NB4 (cell line): ENCODE measurements around the gene GRK2.

Experiments
- CTCF ChIP-seq: IDR thresholded peaks from one replicate; pipeline ENCODE4 v1.5.1; 2012; ENCODE audit warnings: low read depth, low read length
- MAX ChIP-seq: IDR thresholded peaks from 2 replicates; pipeline ENCODE4 v1.6.1; 2011; ENCODE audit warnings: low read depth, low read length
- MYC ChIP-seq: IDR thresholded peaks from 2 replicates; pipeline ENCODE4 v1.6.1; 2011; ENCODE audit warnings: low read depth, low read length
- POLR2A ChIP-seq: IDR thresholded peaks from 2 replicates; pipeline ENCODE4 v1.6.1; 2011; ENCODE audit warnings: mild to moderate bottlenecking; ENCODE audit not compliant: insufficient read length; ENCODE audit errors: extremely low read depth

- no peak for TF ChIP-seq CTCF
- no peak for TF ChIP-seq POLR2A
- no peak for TF ChIP-seq MYC
- TF ChIP-seq MAX: no peak
Measured at GRCh38 chr11:67311556-67312082, 45.3 kb downstream of the GRK2 start.
